ENCODE measurements around the gene ODF2L.
A peak's percentile ranks its signal among the peaks of the same experiment; 100 is the strongest.
"Not testable (repeated sequence)": the region's sequence is repeated elsewhere in the genome, so short reads cannot be mapped to it uniquely, and the experiment has no call there.

The ODF2L gene

GRCh38 chr1:86381223-86381622 is 14.9 kb downstream of the ODF2L start:
- DNase-seq: no peak

GRCh38 chr1:86380257-86380861 is 15.8 kb downstream of the ODF2L start:
- no peak for DNase-seq

GRCh38 chr1:86378813-86379212 is 17.3 kb downstream of the ODF2L start:
- DNase-seq: no peak

- DNase-seq: no peak
These were observed 18.8 kb downstream of the ODF2L start for GRCh38 chr1:86377341-86377740.

- no peak for DNase-seq
These were observed 20.4 kb downstream of the ODF2L start for GRCh38 chr1:86375688-86376087.

- no peak for DNase-seq
These were observed 25.5 kb downstream of the ODF2L start for GRCh38 chr1:86370601-86371022.

- DNase-seq: no peak
These were observed 30.2 kb downstream of the ODF2L start for GRCh38 chr1:86365896-86366295.

- no peak for DNase-seq
These were observed 33.3 kb downstream of the ODF2L start for GRCh38 chr1:86362807-86363206.

- DNase-seq: no peak
These were observed 38.3 kb downstream of the ODF2L start for GRCh38 chr1:86357796-86358195.

GRCh38 chr1:86356247-86356646 is 39.9 kb downstream of the ODF2L start:
- peak; percentile 52 for DNase-seq

GRCh38 chr1:86352086-86352485 is 44.0 kb downstream of the ODF2L start:
- DNase-seq: no peak

GRCh38 chr1:86350230-86350629 is 45.9 kb downstream of the ODF2L start:
- not testable (repeated sequence) for DNase-seq

- no peak for DNase-seq
These were observed 49.7 kb downstream of the ODF2L start for GRCh38 chr1:86346388-86346787.

- no peak for DNase-seq
These were observed 51.1 kb downstream of the ODF2L start for GRCh38 chr1:86345042-86345441.

GRCh38 chr1:86339906-86340305 is 56.2 kb downstream of the ODF2L start:
- no peak for DNase-seq

GRCh38 chr1:86339014-86339812 is 56.9 kb downstream of the ODF2L start:
- no peak for DNase-seq

GRCh38 chr1:86335916-86336315 is 60.2 kb downstream of the ODF2L start:
- DNase-seq: no peak

GRCh38 chr1:86325264-86325663 is 70.9 kb downstream of the ODF2L start:
- no peak for DNase-seq

- DNase-seq: no peak
These were observed 71.8 kb downstream of the ODF2L start for GRCh38 chr1:86324130-86324822.

GRCh38 chr1:86322241-86322640 is 73.9 kb downstream of the ODF2L start:
- no peak for DNase-seq

GRCh38 chr1:86318436-86318835 is 77.7 kb downstream of the ODF2L start:
- no peak for DNase-seq

- DNase-seq: no peak
These were observed 78.2 kb downstream of the ODF2L start for GRCh38 chr1:86317926-86318325.

GRCh38 chr1:86305731-86306130 is 90.4 kb downstream of the ODF2L start:
- DNase-seq: no peak
